Stimulated activated CD8-positive, alpha-beta memory T cell treated with anti-CD3 and anti-CD28 coated beads, Interleukin-2, amount 100 ng/mL, for 1 hour (primary cell): Measurements from ENCODE around the gene SERGEF.
A peak's percentile ranks its signal among the peaks of the same experiment; 100 is the strongest.
"Not testable (repeated sequence)": the region's sequence is repeated elsewhere in the genome, so short reads cannot be mapped to it uniquely, and the experiment has no call there.

Experiments
- DNase-seq, 2 donors: peaks; one replicate each; pipeline ENCODE4 v3.0.0-alpha.2; 2020; ENCODE audit warnings: low read depth in 2 of 2

Gene SERGEF

GRCh38 chr11:18000760-18001159, 12.1 kb downstream of the SERGEF start:
- DNase-seq = no peak

GRCh38 chr11:18000128-18000527, 12.7 kb downstream of the SERGEF start:
- not testable (repeated sequence) for DNase-seq

- DNase-seq = no peak
These were observed 19.9 kb downstream of the SERGEF start for GRCh38 chr11:17992916-17993315.

GRCh38 chr11:17991783-17992433, 20.9 kb downstream of the SERGEF start:
- DNase-seq = peak in 1 of 2 donors; percentile 20

- no peak for DNase-seq
These were observed 23.5 kb downstream of the SERGEF start for GRCh38 chr11:17989306-17989705.

GRCh38 chr11:17988465-17988864, 24.4 kb downstream of the SERGEF start:
- no peak for DNase-seq

GRCh38 chr11:17987826-17988225, 25.0 kb downstream of the SERGEF start:
- no peak for DNase-seq

- no peak for DNase-seq
These were observed 26.1 kb downstream of the SERGEF start for GRCh38 chr11:17986711-17987220.

- no peak for DNase-seq
These were observed 26.7 kb downstream of the SERGEF start for GRCh38 chr11:17986007-17986710.

GRCh38 chr11:17985517-17985916, 27.3 kb downstream of the SERGEF start:
- DNase-seq = no peak

- DNase-seq = no peak
These were observed 29.3 kb downstream of the SERGEF start for GRCh38 chr11:17983569-17983968.

GRCh38 chr11:17979770-17980371, 33.0 kb downstream of the SERGEF start:
- peak in 1 of 2 donors; percentile 4 for DNase-seq

GRCh38 chr11:17978553-17979287, 34.1 kb downstream of the SERGEF start:
- DNase-seq = no peak

- no peak for DNase-seq
These were observed 36.2 kb downstream of the SERGEF start for GRCh38 chr11:17976651-17977050.

- no peak for DNase-seq
These were observed 38.6 kb downstream of the SERGEF start for GRCh38 chr11:17974246-17974645.

GRCh38 chr11:17972987-17973386, 39.9 kb downstream of the SERGEF start:
- no peak for DNase-seq

GRCh38 chr11:17968206-17968605, 44.6 kb downstream of the SERGEF start:
- no peak for DNase-seq

- DNase-seq = no peak
These were observed 45.2 kb downstream of the SERGEF start for GRCh38 chr11:17967661-17968060.

GRCh38 chr11:17960091-17960490, 52.8 kb downstream of the SERGEF start:
- DNase-seq = no peak

- DNase-seq = no peak
These were observed 54.4 kb downstream of the SERGEF start for GRCh38 chr11:17958446-17958845.

- no peak for DNase-seq
These were observed 58.2 kb downstream of the SERGEF start for GRCh38 chr11:17954395-17955252.
